Gastrocnemius medialis (tissue), 4 donors: ENCODE measurements around the gene TLL2.

ENCODE experiments used
- CTCF ChIP-seq, 5 experiments: fragments of 450-650 bp in 3 of 5; fragments of 200-600 bp in 2 of 5; sonication (generic) in 2 of 5; IDR thresholded peaks in 4 of 5; conservative IDR thresholded peaks in 1 of 5; 1 replicate in 4 of 5; 2 replicates in 1 of 5; pipeline ENCODE4 v1.5.1; 2016 to 2019; ENCODE audit warnings: antibody characterized with exemption in 5 of 5, mild to moderate bottlenecking in 3 of 5, moderate library complexity in 3 of 5
- POLR2A ChIP-seq, 2 donors: fragments of 450-650 bp; IDR thresholded peaks; one replicate each; pipeline ENCODE4 v1.6.1; 2017; ENCODE audit warnings: antibody characterized with exemption in 2 of 2, mild to moderate bottlenecking in 2 of 2, moderate library complexity in 2 of 2

GRCh38 chr10:96488161-96488935, 25.4 kb downstream of the TLL2 start:
- TF ChIP-seq CTCF (IDR thresholded peaks at IDR 0.05 in 4 of 5, conservative IDR thresholded peaks at IDR 0.05 in 1 of 5) (no peak), POLR2A (IDR thresholded peaks at IDR 0.05) (no peak)
